ENCODE results near the gene ARMC5.
"Not testable (repeated sequence)": the region's sequence is repeated elsewhere in the genome, so short reads cannot be mapped to it uniquely, and the experiment has no call there.

The ARMC5 gene

DNA sequence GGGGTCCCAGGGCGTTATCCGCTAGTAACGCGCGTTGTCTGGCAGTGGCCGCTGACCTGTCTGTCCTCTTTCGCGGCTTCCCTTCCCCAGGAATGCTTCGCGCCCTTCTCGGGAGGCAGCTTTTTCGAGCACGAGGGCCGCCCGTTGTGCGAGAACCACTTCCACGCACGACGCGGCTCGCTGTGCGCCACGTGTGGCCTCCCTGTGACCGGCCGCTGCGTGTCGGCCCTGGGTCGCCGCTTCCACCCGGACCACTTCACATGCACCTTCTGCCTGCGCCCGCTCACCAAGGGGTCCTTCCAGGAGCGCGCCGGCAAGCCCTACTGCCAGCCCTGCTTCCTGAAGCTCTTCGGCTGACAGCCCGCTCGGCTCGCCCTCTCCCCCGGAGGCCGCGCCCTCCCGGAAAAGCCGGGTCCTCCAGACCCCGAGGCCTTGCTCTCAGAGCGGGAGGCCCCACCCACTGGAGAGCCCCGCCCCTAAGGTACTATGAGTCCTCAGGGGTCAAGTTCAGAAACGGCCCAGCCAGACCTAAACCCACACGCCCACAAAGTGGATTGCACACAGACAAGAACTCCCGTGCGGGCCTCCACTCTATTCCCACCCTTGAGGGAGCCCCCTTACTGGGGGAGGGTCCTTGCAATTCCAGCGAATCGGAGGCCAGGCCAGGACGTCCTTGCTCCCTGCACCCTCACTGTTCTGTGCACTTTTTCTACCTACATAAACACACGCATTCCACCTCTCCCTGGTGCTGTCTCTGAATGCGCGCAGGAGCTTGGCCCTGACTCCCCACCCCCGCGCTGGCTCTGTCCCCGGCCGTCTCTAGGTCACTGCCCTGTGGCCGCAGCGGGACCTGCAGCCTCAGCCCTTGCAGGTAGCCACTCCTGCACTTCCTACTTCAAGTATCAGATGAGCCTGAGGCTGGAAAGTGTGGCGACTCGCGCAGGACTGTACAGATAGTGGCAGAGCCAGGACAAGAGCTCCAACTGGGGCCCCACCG, 18.2 kb downstream of the ARMC5 start:
- DNase-seq (ENCODE audit: low spot score) = peak; percentile 13

DNA sequence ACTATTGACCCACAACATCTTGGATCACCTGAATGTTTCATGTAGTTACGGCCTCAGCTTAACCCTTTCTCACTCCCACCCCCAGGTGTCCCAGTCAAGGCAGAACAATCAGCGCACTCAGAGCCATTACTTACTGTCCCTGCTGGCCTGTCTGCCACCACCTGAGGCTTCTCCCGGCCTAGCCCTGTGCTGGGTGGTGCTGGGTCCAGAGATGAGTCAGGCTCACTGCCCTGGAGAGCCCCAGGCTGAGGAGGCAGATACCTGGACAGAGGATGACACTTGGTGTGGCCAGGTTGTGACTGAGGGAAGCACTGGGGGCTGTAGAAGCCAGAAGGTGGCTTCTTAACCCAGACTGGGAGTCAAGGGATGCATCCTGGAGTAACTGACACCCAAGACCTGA, 19.7 kb downstream of the ARMC5 start:
- DNase-seq (ENCODE audit: low spot score) = no peak

DNA sequence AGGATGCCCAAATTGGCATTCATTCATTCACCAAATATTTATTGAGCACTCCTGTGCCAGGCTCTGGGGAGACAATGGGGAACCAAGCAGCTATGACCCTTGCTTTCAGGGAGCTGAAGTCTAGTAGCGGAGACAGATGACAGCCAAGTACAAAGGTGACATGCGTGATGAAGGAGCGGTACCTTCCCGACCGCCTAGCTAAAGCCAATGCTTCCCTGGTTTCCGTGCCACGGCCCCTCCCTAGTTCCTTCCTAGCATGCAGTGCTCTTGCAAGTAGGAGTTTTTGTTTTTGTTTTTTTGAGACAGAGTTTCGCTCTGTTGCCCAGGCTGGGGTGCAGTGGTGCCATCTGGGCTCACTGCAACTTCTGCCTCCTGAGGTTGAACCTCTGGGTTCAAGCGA, 20.4 kb downstream of the ARMC5 start:
- DNase-seq (ENCODE audit: low spot score) = no peak

DNA sequence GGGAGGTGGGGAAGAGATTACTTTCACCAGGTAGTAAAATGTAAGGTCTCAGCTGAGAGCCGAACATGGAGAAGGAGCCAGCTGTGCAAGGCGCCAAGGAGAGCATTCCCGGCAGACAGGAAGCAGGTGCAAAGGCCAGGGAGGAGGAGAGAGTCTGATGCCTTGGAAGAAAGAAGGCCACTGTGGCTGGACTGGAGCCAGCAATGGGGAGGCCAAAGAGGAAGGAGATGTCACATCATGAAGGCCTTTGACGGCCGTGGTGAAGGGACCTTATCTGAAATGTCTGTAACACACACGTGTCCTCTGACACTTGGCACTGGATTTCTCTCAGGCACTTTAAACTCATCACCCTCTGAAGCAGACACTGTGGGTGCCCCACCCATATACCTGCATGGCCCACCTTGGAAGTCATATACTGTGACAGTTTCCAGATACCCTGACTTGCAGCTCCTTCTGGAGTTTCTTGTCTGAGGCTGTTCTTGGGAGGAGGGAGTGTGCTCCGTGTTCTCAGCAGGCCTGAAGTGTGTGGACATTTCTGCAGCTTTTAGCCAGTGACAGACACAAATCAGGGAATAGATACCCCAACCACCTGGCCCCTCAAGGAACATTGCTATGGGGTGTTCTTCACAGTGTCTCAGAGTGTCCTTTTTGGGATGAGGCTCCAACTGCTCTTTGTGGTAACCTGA, 21.7 kb downstream of the ARMC5 start:
- no peak for DNase-seq (ENCODE audit: low spot score)

DNA sequence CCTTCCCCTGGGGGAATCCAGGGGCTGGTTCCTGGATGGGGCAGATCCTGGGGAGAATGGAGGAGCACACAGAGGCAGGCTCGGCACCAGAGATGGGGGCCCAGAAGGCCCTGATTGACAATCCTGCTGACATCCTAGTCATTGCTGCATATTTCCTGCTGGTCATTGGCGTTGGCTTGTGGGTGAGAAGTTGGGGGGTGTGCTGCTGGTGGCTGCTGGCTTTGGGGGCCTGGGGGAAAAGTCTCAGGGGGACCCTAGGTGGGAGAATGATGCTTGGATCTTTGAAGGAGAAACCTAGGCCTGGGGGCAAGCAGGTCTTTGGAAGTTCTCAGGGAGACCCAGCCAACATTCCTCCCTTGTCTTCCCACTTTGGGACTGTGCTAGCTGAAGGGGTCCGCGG, 23.8 kb downstream of the ARMC5 start, which contains the start of gene SLC5A2:
SLC5A2 (plus strand) TSS at position 43 of the 400 bp plus-strand sequence; CDS start at position 57, 14 bp downstream.
- no peak for DNase-seq (ENCODE audit: low spot score)

DNA sequence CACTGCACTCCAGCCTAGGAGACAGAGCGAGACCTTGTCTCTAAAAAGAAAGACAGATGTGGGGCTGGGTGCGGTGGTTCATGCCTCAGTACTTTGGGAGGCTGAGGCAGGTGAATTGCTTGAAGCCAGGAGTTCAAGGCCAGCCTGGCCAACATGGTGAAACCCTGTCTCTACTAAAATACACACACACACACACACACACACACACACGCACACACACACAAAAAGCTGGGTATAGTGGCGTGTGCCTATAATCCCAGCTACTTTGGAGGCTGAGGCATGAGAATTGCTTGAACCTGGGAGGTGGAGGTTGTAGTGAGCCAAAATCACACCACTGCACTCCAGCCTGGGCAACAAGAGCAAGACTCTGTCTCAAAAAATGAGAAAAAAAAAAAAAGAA, 24.7 kb downstream of the ARMC5 start:
- not testable (repeated sequence) for DNase-seq (ENCODE audit: low spot score)

DNA sequence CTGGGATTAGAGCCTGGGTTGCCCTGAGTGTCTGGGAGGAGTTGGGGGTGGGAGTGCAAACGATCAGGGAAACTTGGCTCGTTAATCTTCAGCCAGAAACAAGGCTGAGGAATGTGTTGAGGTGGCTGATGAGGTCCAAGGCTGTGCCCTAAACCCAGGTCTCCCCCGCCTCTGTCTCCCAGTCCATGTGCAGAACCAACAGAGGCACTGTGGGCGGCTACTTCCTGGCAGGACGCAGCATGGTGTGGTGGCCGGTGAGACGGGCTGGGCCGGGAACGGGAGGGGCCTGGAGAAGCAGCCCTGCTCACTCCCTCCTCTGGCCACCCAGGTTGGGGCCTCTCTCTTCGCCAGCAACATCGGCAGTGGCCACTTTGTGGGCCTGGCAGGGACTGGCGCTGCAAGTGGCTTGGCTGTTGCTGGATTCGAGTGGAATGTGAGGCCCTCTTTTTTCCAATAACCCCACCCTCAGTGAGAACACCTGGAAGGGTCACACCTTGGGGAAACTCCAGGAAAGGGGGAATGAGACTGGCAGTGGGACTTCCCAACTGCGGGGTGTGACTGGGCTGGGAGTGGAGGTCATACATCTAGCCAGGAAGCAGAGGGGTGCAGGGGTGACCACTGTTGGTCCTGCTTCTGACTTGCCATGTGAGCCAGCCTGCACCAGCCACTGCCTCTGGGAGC, 25.3 kb downstream of the ARMC5 start:
- DNase-seq (ENCODE audit: low spot score) = no peak

DNA sequence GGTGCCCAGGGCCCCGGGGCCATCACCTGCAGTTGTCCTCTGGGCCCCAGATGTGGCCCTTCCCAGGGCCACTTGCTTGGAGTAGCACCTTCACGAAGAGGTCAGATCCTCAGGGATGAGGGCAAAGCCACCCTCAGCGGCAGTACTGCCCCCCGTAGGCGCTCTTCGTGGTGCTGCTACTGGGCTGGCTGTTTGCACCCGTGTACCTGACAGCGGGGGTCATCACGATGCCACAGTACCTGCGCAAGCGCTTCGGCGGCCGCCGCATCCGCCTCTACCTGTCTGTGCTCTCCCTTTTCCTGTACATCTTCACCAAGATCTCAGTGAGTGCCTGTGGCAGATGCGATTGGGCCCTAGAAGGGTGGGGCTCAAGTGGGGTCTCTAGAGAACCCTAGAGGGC, 26.3 kb downstream of the ARMC5 start:
- no peak for DNase-seq (ENCODE audit: low spot score)

DNA sequence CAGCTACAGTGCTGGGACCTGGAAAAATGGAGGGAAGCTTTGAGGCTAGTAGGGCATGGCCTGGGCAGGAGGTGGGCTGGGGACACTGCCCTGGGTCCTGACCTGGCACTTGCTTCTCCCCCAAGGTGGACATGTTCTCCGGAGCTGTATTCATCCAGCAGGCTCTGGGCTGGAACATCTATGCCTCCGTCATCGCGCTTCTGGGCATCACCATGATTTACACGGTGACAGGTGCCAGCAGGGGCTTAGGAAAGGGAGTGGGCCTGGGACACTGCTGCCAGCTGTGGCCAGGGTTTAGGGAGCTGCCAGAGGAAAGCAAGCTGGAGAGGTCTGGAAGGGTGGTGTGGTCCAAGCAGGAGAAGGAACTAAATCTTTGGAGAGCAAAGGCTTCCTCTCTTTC, 26.7 kb downstream of the ARMC5 start:
- DNase-seq (ENCODE audit: low spot score) = no peak

DNA sequence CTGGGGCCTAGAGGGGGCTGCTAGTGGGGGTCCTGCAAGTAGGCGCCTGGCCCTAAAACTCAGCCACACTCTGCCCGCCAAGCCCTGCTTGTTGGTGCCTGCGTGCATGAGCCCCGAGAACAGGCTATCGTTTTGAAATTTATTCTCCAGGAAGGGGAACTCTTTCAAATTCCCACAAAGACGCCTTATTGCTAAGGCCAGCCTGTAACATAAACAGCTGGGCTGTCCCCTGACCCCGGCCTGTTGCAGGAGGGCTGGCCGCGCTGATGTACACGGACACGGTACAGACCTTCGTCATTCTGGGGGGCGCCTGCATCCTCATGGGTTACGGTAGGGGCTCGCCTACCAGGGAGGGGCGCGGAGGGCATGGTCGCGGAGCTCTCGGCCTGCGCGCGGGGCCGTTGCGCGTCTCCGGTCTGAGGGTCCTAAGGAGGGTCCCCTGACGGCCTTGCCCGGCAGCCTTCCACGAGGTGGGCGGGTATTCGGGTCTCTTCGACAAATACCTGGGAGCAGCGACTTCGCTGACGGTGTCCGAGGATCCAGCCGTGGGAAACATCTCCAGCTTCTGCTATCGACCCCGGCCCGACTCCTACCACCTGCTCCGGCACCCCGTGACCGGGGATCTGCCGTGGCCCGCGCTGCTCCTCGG, 27.9 kb downstream of the ARMC5 start:
- DNase-seq (ENCODE audit: low spot score) = no peak

DNA sequence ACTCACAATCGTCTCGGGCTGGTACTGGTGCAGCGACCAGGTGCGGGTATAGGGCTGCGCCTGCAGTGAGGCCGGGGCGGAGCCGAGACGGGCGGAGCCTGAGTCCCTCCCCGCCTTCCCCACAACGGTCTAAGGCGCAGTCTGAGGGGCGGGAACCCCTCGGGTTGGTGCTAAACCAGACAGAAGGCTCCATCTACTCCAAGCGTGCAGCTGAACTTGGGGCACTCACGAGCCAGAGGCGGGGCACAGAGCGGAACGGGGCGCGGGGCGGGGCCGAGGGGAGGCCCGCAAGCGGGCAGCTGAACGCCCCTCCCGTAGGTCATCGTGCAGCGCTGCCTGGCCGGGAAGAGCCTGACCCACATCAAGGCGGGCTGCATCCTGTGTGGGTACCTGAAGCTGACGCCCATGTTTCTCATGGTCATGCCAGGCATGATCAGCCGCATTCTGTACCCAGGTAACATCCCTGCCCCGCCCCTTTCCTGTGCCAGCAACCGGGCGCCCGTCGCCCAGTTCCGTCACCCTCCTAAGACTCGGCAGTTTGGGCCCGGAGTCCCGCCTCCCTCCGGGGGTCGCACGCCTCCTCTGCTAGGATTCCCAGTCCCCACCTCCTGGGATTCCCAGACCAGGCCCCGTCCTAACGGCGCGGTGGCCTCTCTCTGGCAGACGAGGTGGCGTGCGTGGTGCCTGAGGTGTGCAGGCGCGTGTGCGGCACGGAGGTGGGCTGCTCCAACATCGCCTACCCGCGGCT, 28.6 kb downstream of the ARMC5 start:
- DNase-seq (ENCODE audit: low spot score) = peak; percentile 78

DNA sequence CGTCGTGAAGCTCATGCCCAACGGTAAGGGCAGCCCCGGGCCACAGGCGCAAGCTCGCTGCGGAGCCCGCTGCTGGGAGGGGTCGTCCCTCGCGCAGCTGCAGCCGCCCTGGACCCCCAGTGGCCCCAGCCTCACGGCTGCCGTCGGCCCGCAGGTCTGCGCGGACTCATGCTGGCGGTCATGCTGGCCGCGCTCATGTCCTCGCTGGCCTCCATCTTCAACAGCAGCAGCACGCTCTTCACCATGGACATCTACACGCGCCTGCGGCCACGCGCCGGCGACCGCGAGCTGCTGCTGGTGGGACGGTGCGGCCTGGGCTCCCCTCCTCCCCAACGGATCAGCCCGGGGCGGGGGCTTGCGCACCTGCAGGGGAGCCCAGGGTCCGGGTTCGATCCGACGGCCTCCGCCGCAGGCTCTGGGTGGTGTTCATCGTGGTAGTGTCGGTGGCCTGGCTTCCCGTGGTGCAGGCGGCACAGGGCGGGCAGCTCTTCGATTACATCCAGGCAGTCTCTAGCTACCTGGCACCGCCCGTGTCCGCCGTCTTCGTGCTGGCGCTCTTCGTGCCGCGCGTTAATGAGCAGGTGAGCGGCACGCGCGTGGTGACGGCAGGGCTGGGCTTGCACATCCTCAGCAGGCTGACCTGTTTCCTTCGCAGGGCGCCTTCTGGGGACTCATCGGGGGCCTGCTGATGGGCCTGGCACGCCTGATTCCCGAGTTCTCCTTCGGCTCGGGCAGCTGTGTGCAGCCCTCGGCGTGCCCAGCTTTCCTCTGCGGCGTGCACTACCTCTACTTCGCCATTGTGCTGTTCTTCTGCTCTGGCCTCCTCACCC, 29.4 kb downstream of the ARMC5 start:
- no peak for DNase-seq (ENCODE audit: low spot score)

DNA sequence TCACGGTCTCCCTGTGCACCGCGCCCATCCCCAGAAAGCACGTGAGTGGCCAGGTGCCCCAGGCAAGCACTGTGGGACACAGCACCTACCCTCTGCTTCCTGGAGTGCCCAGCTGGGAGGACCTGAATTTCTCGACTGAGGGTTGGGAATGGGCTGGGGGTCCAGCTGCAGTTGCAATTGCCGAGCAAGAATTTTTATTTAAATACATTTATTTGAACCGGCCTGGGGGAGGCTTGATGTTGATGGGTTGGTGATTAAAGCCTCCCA, 29.9 kb downstream of the ARMC5 start:
- DNase-seq (ENCODE audit: low spot score) = no peak

DNA sequence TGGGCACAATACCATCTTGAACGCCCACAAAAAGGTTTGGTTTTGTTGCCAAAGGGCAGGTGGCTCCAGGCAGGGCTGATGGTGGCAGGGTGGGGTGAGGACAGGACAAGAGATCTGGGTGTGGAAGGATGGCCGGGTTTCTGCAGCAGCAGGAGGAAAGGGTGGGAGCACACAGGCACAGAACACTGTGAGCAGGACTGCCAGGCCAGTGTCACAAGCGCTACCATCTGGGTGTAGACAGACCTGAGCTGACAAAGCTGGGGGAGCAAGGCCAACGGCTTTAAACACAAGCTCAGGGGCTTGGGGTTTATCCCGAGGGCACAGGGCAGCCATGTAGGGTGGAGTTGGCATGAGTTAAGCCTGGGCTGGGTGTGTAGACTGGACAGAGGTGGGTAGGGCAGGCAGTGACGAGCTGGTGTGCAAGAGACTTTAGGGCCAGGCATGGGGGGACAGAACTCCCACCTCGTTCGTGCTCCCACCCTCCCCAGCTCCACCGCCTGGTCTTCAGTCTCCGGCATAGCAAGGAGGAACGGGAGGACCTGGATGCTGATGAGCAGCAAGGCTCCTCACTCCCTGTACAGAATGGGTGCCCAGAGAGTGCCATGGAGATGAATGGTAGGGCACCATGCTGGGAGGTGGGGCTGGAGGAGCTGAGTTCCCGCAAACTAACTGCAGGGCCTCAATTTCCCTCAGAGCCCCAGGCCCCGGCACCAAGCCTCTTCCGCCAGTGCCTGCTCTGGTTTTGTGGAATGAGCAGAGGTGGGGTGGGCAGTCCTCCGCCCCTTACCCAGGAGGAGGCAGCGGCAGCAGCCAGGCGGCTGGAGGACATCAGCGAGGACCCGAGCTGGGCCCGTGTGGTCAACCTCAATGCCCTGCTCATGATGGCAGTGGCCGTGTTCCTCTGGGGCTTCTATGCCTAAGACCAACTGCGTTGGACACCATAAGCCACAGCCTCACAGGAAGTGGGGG, 30.6 kb downstream of the ARMC5 start:
- DNase-seq (ENCODE audit: low spot score) = no peak

DNA sequence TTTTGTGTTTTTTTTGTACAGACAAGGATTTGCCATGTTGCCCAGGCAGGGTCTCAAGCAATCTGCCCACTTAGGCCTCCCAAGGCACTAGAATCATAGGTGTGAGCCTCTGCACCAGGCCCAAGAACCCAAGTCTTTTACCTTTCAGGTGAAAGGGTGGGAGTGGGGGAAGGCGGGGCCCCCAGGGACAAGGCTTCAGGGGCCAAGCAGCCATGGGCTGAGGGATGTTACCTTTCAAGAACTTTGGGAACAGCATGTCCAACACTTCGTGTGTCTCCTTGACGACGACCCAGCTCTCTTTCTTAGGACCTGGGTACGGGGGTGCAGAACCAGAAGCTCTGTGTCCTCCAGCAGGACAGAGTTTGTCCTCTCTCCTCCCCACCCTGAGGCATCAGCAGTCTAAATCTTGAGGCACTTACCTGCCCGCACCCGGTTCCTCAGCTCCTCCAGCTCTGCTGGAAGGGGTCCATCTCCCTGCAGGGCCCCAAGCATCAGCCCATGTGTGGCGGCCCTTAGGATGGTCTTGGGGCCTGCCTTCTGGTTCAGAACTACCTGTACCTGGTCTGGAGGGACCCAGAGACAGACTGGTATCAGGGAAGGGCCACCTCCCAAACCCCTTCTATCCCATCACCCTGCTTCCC, 32.6 kb downstream of the ARMC5 start:
- no peak for DNase-seq (ENCODE audit: low spot score)

DNA sequence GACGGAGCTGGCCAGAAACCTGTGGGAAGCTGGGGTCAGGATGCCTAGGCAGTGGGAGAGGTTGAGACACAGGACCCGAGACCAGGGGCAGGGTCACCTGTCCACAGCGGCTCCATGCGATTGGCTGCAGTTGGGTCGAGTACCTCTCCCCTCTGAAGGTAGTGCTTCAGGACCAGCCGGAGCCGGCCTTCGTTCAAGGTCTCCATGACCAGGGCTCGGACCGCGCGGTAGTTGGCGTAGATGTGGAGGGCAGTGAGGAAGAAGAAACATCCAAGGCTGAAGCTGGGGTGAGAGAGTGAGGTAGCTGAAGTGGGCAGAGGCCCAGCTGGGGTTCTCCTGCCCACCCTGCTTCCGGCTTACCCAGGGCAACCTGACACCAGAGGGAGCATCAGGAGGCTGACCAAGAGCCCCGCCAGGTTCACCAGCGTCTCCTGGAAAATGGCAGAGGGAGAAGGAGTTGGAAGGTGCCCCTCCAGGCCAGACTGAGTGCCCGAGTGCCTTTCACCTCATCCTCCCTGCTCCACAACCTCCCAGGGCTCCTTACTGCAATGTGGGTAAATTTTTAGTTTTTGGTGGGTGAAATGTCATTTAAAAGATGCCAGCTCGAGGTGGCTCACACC, 34.3 kb downstream of the ARMC5 start:
- DNase-seq (ENCODE audit: low spot score) = no peak

DNA sequence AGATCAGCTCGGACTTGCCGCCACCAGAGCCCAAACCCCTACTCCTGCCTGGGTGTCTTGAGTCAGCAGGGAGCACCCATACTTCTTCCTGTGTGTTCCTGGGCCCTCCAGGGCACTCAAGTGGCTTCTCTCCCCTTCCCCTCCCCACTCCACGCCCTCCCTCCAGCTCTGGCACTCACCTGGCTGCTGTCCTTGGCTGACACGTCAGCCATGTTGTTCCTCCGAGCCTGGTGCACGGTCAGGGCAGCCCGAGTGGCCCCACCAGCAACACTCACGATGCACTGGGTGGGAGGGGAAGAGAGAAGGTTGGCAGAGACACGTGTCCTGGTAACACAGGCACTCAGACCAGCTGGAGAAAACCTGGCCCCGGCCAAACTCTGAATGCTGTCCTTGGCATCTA, 37.4 kb downstream of the ARMC5 start:
- DNase-seq (ENCODE audit: low spot score) = no peak

DNA sequence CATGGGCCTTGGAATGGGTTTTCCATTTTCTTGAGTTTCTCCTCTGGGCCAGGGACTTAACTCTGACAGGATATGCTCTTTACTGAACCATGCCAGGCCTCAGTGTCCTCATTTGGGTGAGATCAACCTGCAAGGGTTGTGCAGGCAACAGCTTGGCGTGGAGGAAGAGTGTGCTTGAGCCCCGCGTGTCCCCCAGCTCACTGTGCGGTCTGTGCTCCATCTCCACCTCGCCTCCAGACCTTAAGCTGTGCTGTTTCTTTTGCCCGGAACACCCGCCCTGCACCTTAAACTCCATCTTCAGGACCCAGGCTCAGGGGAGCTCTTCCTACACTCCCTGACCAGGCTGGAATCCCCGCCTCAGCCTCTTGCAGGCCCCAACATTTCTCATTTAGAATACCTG, 39.2 kb downstream of the ARMC5 start:
- DNase-seq (ENCODE audit: low spot score) = no peak

DNA sequence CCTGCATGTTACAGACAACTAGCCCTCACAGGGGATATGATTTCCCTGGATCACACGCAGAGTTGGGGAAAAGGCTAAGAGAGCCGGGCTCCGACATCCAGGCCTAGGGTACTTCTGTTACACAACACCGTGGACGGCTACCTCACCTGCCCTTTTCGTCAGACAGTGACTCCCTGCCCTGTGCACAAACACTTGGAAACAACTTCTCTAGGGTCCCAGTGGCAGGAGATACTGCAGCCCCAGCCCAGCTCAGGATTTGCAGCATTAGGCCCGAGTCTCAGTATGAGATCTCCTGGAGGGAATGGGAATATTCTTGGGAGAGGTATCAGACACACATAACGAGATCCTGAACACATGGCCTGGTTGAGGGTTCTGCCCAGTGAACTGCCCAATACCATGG, 40.6 kb downstream of the ARMC5 start:
- no peak for DNase-seq (ENCODE audit: low spot score)

Data from CD4-positive, alpha-beta T cell treated with Interleukin-15 for 4 hours (primary cell).